ENCODE results near the gene WDR20.

Gene WDR20

DNA sequence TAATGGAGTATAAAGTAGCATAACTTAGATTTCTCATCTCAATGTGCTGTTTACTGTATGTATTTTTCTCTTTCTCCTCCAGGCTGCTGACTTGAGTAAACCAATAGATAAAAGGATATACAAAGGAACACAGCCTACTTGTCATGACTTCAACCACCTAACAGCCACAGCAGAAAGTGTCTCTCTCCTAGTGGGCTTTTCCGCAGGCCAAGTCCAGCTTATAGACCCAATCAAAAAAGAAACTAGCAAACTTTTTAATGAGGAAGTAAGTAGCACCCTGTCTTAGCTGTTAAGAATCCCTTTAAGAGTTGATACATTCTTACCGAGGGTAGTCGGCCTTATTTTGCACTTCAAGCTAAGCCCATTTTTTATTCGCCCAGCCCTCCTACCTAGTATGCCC, 55.2 kb downstream of the WDR20 start:
- no peak overlapping the region for H3K27ac ChIP-seq
- TF ChIP-seq ZFX (IDR thresholded peaks at IDR 0.05; ENCODE audit: borderline replicate concordance) (no peak), CTCF (IDR thresholded peaks at IDR 0.05) (no peak)

GRCh38 chr14:102195446-102195845, 55.7 kb downstream of the WDR20 start:
- H3K27ac ChIP-seq: no peak overlapping the region
- TF ChIP-seq CTCF (IDR thresholded peaks at IDR 0.05) (no peak), ZFX (IDR thresholded peaks at IDR 0.05; ENCODE audit: borderline replicate concordance) (no peak)

- no peak overlapping the region for H3K27ac ChIP-seq
- TF ChIP-seq ZFX (IDR thresholded peaks at IDR 0.05; ENCODE audit: borderline replicate concordance): no peak
Measured at GRCh38 chr14:102196039-102196901, 56.6 kb downstream of the WDR20 start.

DNA sequence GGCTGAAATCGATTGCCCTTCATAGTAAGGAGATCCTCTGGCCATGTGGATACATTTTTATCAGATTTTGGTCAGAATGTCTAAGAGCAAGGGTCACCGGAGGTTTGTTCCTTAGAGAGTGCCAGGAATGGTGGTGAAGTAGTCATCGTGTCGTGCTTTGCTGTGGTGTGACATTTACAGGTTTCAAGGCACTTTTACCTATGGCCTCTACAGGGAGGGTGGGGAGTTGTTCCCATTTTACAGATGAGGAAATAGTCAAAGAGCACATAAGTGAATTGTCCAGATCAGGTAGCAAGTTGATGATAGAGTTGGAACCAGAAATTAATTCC, 57.2 kb downstream of the WDR20 start:
- H3K27ac ChIP-seq: no peak overlapping the region
- TF ChIP-seq ZFX (IDR thresholded peaks at IDR 0.05; ENCODE audit: borderline replicate concordance): no peak
- TF ChIP-seq CTCF (IDR thresholded peaks at IDR 0.05): no peak

DNA sequence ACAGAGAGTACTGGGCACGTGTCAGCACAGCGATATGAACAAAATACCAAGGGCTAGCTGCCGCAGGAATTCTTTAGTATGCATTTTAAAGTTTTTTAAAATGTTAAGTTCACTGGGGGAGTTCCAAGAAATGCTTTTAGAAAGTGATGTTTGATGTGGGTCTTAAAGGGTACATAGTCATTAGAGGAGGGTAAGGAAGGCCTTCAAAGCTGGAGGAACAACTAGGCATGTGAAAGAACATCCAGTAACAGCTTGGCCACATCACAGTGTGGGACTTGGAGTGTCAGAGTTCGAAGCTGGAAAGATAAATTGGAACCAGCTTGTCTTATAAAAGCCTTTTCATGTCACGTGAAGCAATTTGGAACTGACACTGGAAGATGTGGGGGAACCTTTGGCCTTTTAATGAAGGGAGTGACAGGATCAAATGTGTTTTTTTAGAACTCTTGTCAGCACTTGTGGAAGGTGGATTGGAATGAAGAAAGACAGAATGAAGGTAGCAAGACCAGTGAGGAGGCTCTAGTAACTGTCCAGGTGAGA, 57.7 kb downstream of the WDR20 start:
- TF ChIP-seq ZFX (IDR thresholded peaks at IDR 0.05; ENCODE audit: borderline replicate concordance) (no peak), CTCF (IDR thresholded peaks at IDR 0.05) (no peak)
- no peak overlapping the region for H3K27ac ChIP-seq

DNA sequence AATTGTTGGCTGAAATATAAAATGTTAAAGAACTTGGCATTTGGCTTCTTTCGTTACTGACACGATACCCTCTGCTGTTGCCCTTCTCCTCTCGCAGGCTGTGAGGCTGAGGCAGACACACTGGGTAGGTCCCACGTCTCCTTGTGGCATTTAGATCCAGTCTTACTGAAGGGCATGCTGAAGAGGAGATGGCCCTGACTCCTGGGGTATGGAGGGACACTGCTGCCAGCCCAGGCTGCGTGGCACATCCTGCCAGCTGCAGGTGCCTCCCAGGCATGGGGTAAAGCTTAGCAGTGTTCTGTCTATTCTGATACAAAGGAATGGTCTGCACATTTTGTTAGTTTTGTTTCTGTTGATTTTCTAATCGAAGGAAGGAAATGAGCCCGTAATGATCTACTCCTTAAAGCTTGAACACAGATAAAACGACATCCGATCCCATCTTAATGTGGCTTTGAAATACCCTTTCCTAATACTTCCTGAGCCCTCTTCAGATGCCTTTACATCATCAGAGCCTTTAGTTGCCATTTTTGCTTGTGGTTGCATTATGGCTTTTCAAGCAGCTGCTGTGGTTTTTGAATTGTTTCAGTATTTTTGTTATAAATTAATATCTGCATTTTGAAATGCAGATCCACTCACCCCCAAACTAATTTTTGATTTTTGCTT, 61.1 kb downstream of the WDR20 start:
- no peak overlapping the region for H3K27ac ChIP-seq
- TF ChIP-seq CTCF (IDR thresholded peaks at IDR 0.05) (no peak), ZFX (IDR thresholded peaks at IDR 0.05; ENCODE audit: borderline replicate concordance) (no peak)

- TF ChIP-seq ZFX (IDR thresholded peaks at IDR 0.05; ENCODE audit: borderline replicate concordance) (no peak), CTCF (IDR thresholded peaks at IDR 0.05) (no peak)
Measured at GRCh38 chr14:102201353-102201738, 61.6 kb downstream of the WDR20 start.

More at GRCh38 chr14:102201353-102201738, 61.6 kb downstream of the WDR20 start:
- no peak overlapping the region for H3K27ac ChIP-seq
